SKM-1 treated with dmso at 0.1 percent for 144 hours (cell line): ENCODE measurements around the gene HLA-A.

Experiments
- DNase-seq: peaks from one replicate; lab custom pipeline; 2025; ENCODE audit not compliant: unreplicated experiment; lab: John Stamatoyannopoulos, UW

Gene HLA-A

GRCh38 chr6:29933955-29934354, 8.4 kb upstream of the HLA-A start:
- no peak for DNase-seq

GRCh38 chr6:29935273-29935955, 6.9 kb upstream of the HLA-A start:
- DNase-seq, result no peak

DNA sequence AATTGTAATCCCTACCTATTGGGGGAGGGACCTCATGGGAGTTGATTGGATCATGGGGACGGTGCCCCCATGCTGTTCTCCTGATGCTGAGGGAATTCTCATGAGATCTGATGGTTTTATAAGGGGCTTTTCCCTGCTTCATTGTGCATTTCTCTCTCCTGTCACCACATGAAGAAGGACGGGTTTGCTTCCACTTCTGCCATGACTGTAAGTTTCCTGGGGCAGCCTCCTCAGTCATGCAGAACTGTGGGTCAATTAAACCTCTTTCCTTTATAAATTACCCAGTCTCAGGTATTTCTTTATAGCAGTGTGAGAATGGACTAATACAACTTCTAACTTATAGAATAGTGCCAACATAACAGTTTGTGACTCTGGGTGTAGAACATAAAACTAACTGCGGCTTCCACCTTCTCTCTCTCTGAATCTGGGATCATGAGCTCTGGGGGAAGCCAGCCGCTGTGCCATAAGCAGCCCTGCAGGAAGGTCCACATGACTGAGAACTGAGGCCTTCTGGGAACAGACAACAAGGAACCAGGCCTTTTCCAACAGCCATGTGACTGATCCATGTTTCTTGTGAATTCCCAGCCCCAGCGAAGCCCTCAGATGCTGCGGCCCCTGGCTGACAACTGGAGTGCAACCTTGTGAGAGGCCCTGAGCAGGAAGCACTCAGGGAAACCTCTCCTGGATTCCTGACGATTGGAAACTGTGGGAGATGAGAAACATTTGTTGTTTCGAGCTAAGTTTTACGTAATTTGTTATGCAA, 3.4 kb upstream of the HLA-A start:
- no peak for DNase-seq

- DNase-seq, result no peak
These were observed 1.3 kb upstream of the HLA-A start for GRCh38 chr6:29941016-29941415.

- no peak for DNase-seq
These were observed 861 bp upstream of the HLA-A start for GRCh38 chr6:29941471-29941870.

DNA sequence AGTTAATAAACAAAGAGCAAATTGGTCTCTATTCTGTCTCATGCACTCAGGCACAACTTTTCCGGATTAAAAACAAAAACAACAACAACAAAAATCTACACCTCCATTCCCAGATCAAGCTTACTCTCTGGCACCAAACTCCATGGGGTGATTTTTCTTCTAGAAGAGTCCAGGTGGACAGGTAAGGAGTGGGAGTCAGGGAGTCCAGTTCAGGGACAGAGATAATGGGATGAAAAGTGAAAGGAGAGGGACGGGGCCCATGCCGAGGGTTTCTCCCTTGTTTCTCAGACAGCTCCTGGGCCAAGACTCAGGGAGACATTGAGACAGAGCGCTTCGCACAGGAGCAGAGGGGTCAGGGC, 437 bp upstream of the HLA-A start:
- no peak for DNase-seq

DNA sequence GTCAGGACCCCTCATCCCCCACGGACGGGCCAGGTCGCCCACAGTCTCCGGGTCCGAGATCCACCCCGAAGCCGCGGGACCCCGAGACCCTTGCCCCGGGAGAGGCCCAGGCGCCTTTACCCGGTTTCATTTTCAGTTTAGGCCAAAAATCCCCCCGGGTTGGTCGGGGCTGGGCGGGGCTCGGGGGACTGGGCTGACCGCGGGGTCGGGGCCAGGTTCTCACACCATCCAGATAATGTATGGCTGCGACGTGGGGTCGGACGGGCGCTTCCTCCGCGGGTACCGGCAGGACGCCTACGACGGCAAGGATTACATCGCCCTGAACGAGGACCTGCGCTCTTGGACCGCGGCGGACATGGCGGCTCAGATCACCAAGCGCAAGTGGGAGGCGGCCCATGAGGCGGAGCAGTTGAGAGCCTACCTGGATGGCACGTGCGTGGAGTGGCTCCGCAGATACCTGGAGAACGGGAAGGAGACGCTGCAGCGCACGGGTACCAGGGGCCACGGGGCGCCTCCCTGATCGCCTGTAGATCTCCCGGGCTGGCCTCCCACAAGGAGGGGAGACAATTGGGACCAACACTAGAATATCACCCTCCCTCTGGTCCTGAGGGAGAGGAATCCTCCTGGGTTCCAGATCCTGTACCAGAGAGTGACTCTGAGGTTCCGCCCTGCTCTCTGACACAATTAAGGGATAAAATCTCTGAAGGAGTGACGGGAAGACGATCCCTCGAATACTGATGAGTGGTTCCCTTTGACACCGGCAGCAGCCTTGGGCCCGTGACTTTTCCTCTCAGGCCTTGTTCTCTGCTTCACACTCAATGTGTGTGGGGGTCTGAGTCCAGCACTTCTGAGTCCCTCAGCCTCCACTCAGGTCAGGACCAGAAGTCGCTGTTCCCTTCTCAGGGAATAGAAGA, 978 bp downstream of the HLA-A start:
- DNase-seq, result no peak

GRCh38 chr6:29945281-29945820, 3.0 kb downstream of the HLA-A start:
- DNase-seq, result no peak

DNA sequence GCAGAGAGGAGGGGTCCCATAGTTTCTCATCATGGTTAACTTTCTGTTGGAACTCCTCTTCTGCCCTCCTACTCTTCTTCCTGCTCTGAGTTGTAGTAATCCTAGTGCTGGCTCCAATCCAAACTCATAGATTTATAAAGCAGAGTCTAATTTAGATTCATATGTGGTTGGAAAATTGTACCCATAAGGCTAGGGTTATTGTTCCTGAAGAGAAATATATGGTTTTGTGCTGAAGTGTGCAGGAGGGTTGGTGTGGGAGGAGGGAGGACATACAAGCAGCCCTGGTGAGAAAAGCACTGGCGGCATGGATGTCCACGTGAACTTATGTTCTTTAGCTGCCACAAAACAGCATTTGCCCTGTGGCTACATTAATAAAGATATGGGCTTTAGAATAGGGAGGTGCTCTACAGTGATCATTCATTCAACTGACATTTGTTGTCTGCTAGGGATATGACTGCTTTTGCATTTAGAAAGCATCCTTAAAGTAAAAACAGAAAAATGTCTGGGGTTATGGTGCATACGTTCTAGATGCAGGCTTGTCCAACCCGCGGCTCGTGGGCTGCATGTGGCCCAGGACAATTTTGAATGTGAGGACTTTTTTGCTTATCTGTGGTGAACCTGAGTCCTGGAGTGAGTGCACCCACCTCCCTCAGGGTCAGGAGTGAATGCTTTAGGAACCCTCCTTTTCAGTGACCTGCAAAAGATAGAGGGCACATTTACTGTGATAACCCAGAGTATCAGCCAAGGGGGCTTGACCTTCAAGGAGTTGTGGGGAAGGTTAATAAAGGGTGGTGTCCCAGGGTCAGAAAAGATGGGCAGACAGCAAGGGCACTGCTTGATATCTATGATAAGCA, 4.1 kb downstream of the HLA-A start:
- DNase-seq, result no peak

DNA sequence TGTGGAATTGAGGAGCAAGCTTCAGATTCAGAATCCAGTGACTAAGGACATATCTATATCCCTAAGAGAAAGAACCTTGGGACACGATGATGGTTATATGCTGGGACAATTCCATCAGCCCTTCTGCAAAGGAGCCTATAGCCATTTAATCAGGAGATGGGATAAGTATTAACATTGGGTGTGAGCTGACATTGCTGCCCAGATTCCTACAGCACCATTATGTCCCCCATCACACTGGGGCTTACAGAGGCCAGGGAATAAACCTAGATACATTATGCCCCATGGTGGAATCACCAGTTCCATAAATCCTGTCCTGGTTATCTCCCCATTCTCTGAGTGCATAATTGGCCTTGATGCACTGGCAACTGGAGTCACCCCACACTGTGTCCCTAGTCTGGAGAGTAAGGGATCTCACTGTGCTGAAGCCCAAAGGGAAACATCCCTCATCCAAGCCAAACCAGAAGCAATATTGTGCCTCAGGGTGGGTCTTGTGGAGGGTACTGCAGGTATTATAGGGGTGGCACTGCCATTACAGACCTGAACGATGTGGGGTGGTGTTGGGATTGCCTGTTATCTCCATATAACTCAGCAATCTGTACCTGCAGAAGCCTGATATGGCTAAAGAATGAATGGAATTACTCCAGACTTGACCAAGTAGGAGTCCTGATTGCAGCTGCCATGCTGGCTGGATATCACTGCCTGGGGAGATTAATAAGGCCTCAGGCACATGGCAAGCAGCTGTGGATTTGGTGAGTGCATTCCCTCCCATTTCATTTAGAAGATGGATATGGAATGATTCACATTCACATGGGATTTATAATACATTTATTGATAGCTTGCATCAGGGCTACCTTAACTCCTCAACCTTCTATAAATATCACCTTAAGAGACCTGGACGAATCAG, 5.0 kb downstream of the HLA-A start:
- DNase-seq, result no peak

- DNase-seq, result no peak
These were observed 5.9 kb downstream of the HLA-A start for GRCh38 chr6:29948277-29948676.

DNA sequence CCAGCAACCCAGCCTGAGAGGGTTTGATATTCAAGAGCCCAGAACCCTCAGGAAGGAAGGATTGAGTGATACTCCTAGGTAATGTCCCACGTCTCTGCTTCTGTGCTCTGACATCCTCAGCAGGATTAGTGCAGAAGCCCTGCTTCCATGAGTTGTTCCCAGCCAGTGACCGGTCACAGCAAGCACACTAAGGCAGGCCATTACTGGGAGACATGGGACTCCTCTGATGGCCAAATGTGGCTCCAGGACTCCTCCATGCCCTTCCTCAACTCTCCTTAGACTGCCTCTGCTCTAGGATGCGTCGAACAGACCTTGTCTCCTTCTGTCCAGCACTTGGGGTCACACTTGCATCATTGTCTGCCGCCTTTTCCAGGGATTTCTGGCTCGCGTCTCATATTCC, 7.6 kb downstream of the HLA-A start:
- DNase-seq, result no peak

GRCh38 chr6:29951882-29952281, 9.6 kb downstream of the HLA-A start:
- DNase-seq, result no peak

DNA sequence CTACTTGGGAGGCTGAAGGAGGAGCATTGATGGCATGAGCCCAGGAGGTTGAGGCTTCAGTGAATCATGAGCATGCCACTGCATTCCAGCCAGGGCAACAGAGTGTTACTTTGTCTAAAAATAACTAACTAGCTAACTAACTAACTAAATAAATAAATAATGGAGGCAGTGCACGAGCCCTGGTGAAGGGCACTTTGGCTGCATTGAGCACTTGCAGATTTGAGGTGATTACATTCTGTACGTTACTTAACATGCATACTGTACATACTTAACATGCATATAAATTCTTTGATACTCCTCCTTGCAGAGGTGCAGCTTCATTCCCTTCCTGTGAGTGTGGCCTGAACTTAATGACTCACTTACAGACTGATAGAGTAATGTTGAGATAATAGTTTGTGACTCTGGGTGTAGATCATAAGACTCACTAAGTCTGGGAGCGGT, 10.7 kb downstream of the HLA-A start:
- DNase-seq, result no peak

DNA sequence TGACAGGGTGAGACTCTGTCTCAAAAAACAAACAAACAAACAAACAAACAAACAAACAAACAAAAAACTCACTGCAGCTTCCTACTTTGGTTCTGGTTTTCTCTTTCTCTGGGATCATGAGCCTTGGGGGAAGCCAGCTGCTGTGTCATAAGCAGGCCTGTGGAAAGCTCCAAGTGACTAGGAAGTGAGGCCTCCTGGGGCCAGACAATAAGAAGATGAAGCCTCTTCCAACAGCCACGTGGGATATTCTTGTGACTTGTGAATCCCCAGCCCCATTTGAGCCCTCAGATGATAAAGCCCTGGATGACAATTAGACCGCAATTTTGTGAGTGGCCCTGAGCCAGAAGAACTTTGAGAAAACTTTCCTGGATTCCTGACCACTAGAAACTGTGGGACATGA, 11.4 kb downstream of the HLA-A start:
- DNase-seq, result no peak

GRCh38 chr6:29954272-29954671, 11.9 kb downstream of the HLA-A start:
- no peak for DNase-seq

DNA sequence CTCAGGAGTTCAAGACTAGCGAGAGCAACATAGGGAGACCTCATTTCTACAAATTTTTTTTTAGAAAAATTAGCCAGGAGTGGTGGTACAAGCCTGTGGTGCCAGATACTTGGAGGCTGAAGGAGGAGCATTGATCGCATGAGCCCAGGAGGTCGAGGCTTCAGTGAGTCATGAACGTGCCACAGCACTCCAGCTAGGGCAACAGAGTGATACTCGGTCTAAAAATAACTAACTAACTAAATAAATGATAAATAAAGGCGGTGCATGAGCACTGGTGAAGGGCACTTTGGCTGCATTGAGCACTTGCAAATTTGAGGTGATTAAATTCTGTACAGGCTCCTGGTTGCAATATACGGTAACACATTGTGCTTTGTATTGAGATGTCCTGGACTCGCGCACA, 13.5 kb downstream of the HLA-A start:
- no peak for DNase-seq

GRCh38 chr6:29956518-29956917, 14.2 kb downstream of the HLA-A start:
- no peak for DNase-seq

DNA sequence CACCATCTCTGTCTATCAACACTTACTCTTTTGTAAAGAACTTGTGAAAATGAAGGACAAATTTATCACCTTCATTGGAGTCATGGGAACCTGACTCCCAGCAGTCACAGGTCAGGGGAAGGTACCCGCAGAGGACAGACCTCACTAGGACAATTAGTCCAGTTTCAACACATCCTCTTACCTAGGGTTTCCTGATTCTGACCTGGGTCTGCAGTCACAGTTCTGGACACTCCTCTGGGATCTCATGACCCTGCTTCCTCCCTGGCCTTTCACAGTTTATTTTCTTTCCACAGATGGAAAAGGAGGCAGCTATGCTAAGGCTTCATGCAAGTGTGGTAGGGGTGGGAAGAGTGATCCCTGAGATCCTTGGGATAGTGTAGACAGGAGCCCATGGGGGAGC, 15.7 kb downstream of the HLA-A start:
- no peak for DNase-seq

GRCh38 chr6:29958921-29959320, 16.6 kb downstream of the HLA-A start:
- DNase-seq, result no peak
